Measurements from ENCODE around the gene COX7A2L.
"Not testable (repeated sequence)": the region's sequence is repeated elsewhere in the genome, so short reads cannot be mapped to it uniquely, and the experiment has no call there.

COX7A2L gene

DNA sequence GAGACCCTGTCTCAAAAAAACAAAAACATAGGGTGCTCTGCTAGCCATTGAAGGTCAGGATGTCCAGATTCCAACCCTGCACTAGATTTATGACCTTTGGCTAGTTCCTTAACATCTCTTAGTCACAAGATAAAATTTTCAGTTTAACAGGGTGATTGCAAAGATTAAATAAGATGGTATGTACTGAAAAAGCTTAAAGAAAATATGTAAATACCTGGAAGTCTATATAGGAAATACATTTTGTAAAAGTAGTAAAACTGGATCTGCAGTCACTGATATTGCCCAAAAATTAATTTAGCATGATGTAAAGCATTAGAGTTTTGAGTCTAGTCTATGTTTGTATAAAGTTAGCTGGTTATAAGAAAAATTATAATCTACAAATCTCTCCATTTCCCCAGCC, 5.4 kb upstream of the COX7A2L start:
- no peak for FAIRE-seq

DNA sequence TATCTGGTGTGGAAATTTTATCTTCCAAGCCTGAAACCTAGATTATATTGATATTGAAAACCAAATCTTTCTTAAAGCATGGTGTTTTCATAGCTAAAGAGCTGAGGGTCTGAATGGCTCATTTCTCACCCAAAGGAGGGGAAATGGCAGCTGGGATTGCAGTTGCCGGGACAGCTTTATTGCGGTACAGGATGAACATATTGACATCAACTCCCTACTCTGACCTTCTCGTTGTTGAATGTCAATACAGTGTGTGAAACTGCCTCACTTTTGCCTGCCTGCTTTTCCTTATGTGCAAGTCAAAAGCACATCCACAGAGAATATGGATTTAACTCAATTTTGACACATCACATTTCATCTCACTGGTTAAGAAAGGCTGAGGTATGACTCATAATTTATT, 3.6 kb upstream of the COX7A2L start:
- no peak for FAIRE-seq

DNA sequence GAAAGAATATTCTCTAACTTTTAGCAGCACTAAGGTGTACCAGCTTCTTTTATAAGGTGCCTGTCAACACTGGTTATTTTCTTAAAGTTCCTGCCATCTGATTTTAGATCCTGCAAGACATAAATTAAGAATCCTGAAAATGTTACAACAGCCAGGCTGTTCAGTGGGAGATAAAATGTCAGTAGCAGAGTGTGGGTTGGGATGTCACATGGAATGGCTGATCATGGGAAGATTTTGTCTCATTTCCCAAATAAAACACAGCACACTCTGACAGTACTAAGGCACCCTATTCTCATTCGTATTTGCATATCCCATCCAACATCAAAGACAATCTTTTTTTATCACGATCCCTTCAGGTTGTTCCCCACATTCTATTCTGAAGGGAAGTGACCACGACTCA, 2.4 kb upstream of the COX7A2L start:
- no peak for FAIRE-seq

DNA sequence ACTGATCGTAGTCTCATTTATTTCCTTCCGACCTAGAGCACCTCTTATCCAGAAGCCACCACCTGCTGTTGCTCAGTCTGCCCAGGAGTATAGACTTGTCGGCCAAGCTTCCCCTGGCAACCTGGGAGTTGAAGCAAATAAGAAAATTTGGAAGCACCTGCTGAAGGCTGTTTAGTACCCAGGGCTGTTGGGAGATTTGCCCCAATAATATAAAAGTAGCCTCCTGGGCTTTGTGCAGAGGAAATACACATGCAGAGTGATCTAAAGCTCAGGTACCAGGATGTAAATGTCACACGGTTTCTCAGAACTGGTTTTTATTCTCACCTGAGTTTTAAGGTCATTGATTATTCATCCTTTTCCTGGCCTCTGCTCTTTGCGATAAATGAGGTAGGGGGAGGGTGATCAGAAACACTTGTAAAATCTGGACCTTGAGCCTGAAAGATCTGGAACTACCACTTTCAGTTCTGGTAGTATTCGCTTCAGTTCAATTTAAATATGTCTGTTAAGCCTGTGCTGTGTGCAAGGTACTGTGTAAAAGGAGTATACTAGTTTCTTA, 789 bp upstream of the COX7A2L start:
- FAIRE-seq: no peak

DNA sequence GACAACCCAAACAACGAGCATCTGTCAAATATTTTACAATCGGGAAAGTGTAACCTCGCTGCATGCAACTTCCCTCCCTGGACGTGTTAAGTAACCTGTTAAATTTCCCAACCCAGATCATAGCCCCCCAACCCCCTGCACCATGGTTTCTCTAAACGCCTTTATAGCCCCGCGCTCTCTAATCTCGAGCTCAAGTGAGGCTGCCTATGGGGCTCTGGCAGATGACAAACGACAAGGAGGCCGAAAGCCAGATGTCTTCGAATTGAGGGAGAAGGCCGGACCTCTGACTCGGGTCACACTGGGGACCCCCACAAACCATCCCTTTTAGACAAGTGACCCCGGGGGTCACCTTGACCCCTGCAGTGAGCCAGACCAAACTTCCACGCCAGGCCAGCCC, 526 bp downstream of the COX7A2L start:
- FAIRE-seq: no peak

DNA sequence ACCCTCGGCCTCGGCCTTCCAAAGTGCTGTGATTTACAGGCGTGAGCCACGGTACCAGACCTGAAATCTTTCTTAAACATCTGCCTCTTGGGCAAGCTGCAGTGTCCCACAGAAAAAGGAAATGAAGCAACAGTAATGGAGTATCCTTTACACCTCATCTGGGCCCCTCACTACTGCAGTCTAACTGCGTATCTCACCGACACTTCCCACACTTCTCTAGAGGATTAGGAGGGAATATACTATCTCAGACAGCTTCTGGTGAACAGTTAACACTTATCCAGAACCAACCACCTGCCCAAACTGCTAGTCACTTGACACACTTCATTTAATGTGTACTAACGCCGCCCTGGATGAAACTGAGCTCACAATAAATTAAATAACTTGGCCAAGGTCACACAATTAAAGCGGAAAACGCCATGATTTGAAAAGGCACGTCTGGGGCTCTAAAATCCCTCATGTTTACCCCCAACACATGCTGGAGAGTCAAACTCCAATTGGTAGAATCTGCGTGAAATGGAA, 993 bp downstream of the COX7A2L start:
- FAIRE-seq: no peak

DNA sequence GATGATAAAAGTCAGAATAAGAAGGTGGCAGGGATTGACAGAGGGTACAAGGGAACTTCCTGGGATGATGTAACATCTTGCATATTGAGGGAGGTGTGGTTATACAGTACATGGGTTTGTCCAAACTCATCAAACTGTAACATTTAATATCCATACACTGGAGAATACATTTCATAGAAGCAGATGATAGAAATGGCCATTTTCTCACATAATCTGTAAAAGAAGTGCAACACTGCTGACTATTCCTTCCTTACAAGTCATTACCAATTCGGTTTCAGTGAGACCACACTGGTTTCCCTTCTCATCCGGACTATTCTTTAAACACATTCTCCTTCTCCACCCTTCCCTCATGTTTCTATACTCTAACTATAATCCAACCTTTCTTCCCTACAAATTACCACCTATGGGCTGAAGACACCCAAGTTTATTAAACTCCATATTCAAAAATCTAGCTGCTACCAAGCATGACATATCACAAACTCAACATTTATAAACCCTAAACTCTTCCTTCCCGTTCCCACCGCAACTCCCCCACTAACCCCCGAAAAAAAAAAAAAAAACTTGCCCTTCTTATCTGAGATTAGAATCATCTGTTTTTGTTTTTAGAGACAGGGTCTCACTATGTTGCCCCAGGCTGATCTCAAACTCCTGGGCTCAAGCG, 1.6 kb downstream of the COX7A2L start:
- FAIRE-seq: no peak

DNA sequence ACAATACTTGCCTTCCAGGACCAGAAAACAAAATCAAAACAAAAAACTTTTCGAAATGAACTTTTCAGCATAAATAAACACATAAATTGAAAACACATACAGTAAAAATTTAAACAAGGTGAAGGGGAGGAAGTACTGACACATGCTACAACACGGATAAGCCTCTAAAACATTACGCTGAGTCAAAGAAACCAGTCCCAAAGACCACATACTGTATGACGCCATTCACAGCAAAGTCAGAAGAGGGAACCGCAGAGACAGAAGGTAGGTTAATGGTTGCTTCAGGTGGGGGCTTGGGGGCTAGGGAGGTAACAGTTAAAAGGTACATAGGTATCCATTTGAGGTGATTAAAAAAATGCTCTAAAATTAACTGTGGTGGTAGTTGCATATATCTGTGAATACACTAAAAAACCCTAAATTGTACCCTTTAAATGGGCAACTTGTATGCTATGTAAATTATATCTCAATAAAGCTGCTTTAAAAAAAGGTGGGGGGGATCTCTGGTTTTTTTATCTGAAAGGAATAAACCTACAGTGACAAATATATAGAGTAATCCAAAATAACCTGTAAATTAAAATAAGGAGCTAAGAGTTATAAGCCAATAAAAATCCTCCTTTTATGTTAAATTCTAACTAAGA, 7.1 kb downstream of the COX7A2L start:
- FAIRE-seq: no peak

DNA sequence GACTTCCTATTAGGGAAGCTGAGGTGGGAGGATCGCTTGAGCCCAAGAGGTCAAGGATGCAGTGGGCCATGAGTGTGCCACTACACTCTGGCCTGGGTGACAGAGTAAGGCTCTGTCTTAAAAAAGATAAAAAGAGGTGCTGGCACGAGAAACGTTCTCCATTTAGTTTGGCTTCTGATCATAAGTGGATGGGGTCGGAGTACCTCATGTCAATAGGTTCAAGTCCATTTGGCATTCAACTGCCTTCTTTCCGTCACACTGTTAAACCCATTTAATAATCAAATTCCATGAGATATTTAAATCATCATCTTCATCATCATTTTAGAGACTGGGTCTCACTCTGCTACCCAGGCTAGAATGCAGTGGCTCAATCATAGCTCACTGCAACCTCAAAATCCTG, 9.2 kb downstream of the COX7A2L start:
- no peak for FAIRE-seq

DNA sequence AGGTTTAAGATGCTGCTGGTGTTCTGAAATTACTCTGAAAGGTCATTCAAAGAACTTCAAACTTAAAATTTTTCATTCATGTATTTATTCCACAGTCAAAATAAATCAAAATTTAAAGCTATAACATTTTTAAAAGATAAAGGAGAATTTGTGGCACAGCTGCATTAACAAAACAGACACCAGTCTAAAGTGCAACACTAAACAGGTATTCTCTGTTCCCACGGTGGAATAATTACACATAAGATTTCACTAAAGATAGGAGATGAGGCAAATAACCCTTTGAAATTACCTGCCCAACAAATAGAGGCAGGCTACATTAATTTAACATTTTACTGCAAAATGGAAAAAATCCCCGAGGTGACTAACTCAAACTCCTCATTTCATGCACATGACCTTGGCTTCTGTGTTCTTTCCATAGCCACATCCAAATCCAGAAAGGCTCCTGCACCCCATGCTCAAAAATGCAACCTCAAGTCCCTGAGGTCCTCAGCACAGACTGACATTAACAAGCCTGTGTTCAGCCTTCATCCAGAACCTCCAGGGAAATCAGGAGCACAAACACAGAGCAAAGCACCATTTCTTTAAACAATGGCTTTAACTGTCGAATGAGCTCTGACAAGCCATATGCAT, 10.5 kb downstream of the COX7A2L start:
- FAIRE-seq: no peak

DNA sequence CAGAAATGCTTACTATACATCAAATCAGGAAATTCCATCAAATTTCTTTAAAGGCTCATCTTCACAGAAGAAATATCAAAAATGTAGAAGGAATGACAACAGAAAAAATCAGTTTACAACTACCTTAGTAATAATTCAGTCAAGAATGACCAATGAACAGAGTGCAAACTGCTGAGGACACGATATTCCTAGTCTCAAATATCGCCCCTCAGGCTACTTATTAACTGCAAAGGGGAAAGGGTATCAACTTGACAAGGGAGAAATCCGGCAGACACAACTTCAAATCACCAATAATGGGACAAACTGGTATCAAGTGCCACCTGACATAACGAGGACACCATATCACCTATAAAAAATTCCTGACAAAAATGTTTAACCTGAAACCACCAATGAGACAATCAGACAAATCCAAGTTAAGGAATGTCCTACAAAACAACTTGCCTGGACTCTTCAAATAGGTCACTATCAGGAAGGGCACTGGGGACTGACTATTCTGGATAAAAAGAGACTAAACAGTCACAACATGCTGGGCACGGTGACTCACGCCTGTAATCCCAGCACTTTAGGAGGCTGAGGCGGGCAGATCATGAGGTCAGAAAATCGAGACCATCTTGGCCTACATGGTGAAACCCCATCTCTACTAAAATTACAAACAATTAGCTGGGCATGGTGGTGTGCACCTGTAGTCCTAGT, 12.8 kb downstream of the COX7A2L start:
- no peak for FAIRE-seq

DNA sequence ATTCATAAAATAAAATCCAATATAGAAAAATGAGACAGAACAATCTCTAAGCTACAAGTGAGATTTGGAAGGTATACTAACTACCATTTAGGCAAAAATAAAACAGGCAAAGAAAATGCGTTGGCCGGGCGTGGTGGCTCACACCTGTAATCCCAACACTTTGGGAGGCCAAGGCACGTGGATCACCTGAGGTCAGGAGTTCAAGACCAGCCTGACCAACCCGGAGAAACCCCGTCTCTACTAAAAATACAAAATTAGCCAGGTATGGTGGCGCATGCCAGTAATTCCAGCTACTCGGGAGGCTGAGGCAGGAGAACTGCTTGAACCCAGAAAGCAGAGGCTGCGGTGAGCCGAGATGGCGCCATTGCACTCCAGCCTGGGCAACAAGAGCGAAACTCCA, 13.5 kb downstream of the COX7A2L start:
- not testable (repeated sequence) for FAIRE-seq

DNA sequence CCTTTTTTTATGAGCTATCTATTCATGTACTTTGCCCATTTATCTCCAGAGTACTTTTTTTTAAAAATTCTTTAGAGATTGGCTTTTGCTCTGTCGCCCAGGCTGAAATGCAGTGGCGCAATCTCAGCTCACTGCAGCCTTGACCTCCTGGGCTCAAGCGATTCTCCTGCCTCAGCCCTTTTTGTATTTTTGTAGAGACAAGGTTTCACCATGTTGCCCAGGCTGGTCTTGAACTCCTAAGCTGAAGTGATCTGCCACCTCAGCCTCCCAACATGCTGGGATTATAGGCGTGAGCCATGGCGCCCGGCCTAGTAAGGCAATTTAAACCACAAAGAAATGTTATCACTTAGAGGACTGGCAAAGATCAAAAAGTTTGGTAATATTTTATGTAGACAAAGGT, 14.2 kb downstream of the COX7A2L start:
- FAIRE-seq: not testable (repeated sequence)

DNA sequence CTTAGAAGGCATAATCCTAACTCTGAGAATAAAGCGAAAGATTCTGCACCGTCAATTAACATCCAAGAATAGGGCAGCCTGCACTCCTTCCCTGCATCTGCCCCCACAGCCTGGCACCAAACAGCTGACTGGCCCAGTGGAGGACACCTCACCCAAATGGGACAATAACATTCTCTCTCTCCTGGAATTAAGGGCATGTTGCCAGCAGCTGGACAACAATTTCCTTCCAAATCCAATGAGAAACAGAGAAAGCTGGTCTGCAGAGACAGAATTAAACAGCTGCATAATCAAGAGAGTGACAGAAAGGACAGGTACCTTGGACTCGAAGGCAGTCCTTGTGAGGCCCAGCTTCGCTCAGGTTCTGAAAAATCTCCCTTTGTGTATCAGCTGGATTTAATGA, 15.0 kb downstream of the COX7A2L start:
- FAIRE-seq: no peak

DNA sequence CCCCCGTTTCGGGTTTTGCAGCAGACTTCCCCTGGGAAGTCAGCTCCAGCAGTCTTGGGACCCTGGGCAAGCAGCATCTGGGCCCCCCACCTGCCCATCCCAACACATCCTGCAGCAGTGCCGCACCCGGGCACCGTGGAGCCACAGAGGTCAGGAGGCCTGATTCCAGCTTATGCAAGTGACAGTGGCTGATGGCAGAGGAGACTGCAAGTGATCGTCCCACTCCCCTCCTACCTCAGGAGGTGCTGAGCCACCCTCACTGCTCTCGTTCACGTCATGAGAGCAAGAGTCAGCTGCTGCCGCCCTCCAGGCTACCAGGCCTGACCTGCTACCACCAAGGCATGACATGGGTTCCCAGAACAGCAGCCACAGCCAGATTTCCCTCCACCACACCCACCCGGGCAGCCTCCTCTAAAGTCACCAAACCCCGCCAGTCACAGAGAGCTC, 18.2 kb downstream of the COX7A2L start:
- FAIRE-seq: no peak

DNA sequence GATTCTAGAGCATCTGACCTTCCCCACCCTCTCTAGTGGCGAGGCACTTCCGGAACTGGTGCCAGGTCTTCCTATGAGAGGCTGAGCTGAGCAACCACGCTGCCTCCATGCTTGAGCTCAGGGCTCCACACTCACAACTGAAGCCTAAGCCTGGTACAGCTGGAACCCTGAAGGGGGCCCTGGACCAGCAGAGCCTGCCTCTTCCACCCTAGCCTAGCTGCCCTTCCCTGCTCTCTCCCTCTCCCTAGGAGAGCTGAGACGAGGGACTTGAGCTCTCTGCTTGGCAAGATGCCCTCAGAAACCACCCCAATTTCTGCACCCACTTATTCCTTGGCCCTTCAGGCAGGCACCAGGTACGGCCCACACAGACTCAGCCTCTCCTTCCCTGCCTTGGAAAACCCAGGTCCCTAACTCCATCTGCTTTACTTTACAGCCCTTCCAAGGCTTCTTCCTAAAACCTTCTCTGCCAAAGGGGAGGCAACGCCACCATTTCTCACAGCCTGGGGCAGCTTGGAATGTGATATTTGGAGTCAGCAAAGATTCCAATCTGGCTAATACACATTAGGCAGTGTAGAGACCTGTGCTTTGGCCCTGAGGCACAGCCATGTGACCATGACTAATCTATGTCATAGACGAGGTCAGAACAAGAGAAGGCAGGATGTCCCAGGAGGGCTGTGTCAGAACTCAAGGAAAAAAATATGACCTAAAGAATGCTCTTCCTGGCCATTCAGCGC, 18.8 kb downstream of the COX7A2L start:
- FAIRE-seq: no peak

DNA sequence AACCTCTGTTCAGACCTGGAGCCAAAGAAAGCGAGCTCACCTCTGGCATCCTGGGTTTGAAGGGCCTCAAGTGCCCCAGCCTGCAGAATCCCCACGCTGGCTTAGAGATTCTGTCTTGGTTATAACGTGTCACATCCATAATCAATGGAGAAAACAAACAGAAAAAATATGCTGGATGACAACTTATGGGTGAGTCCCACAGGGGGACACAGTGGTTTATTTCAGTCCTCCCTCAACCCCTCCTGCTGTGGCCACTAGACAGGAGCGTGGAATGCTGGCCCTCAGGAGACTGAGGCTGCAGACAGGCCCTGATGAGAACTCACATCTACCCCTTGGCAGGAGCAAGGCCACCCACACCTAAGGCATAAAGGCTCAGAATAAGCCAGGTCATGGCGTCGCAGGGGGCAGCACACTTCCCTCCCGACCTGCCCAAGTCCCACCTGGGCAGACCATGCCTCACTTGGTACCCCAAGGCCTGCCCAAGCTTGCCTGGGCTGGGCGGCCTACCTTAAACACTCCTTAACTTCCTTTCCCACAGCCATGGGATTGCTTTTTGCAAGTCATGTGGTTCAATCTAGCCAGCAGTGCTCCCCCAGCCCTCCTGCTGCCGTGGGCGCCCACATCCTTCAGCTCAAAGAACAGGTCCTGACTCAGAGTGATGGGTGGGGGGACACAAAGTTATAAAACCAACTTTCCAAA, 19.9 kb downstream of the COX7A2L start:
- no peak for FAIRE-seq

DNA sequence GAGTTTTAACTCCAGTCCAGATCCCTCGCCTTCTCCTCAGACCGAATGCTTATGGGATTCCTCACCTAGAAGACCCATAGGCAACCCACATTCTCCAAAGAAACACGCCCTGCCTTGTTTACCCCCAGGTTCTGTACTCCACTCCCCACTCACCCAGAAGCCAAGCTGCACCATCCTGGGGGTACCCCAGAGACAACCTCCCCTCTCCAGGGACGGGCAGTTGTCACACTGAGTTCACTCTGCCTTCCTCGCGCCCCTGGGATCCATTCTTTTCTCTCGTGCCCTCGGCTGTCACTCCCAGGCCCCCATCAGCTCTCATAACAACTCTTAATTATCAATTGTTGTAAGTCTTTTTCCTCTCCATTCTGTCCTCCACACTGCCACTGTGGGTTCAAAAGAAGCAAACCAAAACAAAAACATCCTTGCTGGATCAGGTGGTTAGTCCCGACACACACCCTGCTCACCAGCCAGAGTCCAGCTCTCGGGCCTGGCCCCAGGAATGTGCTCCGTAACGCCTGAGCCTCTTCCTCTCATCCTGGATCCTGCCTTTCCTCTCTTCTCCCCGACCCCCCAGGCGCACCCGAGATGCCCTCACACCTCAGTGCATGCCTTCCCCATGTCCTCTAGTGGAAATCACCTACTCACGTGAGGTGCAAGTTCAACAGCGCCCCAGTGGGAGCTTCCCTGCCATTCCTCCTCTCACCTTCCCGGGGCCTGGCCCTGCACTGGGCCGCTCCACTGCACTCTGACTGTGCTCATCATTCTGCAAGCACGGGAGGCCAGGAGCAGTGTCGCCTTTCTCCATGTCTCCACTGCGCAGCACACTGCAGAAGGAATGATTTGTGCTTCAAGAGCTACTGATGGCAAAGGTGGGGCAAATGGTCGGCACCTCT, 20.7 kb downstream of the COX7A2L start:
- no peak for FAIRE-seq

DNA sequence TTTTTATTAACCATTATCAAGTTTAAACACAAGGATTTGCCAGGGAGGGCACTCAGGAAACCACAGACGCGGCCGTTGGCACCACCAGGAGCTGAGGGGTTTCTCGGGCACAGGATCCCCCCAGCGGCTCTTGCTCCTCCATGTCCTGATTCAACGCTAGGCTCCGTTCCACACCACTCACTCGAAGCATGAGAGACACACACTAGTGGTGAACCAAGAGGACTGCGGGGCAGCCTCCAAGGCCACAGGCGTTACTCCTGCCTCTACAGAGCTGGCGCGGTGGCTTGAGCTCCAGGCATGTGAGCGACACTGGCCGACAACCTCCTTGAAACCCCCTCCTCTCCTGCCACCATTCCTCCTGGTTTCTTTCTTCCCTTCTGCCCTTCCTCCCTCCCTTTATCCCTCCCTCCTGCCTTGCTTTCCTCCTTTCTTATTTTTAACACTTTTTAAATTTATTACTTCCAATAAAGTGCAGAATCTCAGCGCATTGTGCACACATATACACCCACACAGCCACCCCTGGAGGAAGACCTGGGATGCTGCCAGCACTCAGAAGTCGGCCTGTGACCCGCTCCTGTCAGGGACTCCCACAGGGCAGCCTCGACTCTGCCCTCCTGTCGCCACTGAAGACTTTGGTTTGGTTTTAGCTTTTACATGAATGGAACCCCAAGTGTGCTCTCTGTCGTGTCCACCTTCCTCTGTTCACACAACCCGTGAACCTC, 21.7 kb downstream of the COX7A2L start:
- no peak for FAIRE-seq

DNA sequence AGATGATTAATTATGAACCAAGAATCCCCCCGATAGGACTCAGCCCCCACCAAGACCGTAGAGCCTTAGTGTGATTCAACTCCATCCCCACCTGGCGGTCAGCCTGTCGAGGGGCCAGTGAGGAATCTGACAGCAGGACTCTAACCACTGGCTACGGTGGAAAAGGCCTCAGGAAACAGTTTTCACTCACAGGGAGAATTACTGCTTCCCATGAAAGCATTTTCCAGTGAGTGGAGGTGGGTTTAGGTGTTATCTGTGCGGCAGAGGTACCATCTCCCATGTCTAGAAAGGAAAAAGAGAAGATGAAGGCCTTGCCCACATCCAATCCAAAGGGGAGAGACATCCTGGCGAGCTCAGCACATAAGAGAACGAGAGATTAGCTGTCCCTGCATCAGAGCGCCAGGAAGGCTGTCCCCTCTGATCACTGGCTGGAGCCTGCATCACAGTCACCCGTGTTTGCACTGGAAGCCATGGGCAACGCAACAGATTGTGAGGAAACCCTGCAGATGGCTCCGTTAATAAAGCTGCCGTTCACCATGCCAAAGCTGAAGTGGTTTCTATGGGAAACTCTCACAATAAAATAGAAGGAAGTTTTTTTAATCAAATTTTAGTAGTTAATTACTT, 22.3 kb downstream of the COX7A2L start:
- FAIRE-seq: no peak
